ENCODE measurements around the gene NRXN2.

Gene NRXN2

DNA sequence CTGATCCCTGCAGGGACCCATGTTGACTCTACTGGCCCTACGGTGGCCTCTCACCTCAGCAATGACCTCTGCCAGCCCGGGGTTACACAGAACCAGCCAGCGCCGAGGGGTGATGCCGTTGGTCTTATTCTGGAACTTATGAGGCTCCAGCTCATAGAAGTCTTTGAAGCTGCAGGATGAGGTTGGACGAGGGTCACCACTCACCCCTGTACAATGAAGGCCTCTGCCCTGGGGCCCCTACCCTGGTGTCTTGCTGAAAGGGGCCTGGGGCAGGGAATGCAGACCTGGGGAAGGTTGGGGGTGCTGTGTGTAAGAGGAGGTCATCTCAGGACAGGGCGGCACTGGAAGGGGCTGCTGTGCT is 30.0 kb upstream of the NRXN2 start:
- TF ChIP-seq, protein P1, sequence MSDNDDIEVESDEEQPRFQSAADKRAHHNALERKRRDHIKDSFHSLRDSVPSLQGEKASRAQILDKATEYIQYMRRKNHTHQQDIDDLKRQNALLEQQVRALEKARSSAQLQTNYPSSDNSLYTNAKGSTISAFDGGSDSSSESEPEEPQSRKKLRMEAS (IDR thresholded peaks at IDR 0.05; ENCODE audit: low read depth, low read length) = no peak
- TF ChIP-seq POLR2A (IDR thresholded peaks at IDR 0.05; ENCODE audit: extremely low read depth, insufficient read length) (no peak), MYC (IDR thresholded peaks at IDR 0.05; ENCODE audit: low read depth, low read length) (no peak)
- TF ChIP-seq, protein P2, sequence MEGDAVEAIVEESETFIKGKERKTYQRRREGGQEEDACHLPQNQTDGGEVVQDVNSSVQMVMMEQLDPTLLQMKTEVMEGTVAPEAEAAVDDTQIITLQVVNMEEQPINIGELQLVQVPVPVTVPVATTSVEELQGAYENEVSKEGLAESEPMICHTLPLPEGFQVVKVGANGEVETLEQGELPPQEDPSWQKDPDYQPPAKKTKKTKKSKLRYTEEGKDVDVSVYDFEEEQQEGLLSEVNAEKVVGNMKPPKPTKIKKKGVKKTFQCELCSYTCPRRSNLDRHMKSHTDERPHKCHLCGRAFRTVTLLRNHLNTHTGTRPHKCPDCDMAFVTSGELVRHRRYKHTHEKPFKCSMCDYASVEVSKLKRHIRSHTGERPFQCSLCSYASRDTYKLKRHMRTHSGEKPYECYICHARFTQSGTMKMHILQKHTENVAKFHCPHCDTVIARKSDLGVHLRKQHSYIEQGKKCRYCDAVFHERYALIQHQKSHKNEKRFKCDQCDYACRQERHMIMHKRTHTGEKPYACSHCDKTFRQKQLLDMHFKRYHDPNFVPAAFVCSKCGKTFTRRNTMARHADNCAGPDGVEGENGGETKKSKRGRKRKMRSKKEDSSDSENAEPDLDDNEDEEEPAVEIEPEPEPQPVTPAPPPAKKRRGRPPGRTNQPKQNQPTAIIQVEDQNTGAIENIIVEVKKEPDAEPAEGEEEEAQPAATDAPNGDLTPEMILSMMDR (IDR thresholded peaks at IDR 0.05; ENCODE audit: low read depth, low read length) = no peak
- no peak for DNase-seq (ENCODE audit: low read depth)
- no peak overlapping the region for H3K4me3 ChIP-seq (ENCODE audit: low read depth, low read length)

DNA sequence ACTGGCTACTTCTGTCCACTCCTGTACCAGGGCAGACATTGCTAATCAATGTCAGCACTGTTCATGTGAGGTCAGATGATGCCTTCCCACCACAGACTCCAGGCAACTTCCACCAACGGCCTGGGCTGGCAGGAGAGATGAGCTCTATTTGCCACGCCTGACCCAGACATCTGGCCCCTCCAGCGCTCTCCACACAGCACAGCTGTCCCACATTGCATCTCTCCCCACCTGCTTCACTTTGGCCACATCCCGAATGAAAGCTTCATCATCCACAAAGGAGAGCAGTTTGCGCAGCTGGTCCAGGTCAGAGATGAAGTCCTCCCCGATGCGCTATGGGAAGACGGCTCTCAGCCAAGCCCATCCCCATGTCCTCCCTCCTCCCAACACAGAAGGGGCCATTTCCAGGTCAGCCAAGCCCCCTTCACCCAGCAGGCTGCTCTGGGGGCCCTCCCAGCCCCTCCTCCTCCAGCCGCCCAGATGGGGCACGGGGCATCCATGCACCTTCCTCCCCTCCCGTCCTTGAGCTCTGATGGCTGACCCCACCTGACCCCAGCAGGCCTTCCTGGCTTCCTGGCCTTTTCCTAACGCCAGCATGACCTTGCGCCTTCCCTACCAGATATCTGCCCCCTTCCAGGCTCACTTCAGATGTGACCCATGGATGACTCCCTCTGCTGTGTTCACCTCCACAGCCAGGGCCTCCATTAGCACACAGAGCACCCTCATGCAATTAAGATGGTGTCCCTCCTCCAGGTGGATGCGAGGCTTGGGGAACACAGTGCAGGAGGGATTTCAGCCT is 29.4 kb upstream of the NRXN2 start:
- TF ChIP-seq MYC (IDR thresholded peaks at IDR 0.05; ENCODE audit: low read depth, low read length) (no peak), POLR2A (IDR thresholded peaks at IDR 0.05; ENCODE audit: extremely low read depth, insufficient read length) (no peak)
- TF ChIP-seq, protein P1 (IDR thresholded peaks at IDR 0.05; ENCODE audit: low read depth, low read length) = no peak
- TF ChIP-seq, protein P2 (IDR thresholded peaks at IDR 0.05; ENCODE audit: low read depth, low read length) = no peak
- H3K4me3 ChIP-seq (ENCODE audit: low read depth, low read length) = no peak overlapping the region
- DNase-seq (ENCODE audit: low read depth) = no peak

DNA sequence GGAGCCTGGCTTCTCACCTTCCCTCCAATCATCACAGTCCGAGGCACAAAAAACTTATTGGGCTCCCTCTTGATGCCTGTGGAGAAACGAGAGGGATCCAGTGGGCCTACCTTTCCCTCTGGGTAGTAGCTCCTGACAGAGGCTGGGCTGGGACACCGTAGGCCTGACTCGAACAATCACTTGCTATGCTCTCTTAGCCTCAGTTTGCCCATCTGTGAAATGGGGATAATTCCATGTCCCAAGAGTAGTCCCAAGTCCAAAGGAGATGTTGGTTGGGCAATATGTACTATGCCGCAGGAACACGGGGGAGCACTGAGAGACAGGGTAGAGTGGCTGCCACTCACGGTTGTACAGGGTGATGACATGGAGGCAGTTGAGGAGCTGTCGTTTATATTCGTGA is 28.6 kb upstream of the NRXN2 start:
- H3K4me3 ChIP-seq (ENCODE audit: low read depth, low read length) = no peak overlapping the region
- DNase-seq (ENCODE audit: low read depth) = no peak
- TF ChIP-seq MYC (IDR thresholded peaks at IDR 0.05; ENCODE audit: low read depth, low read length) (no peak), POLR2A (IDR thresholded peaks at IDR 0.05; ENCODE audit: extremely low read depth, insufficient read length) (no peak)
- TF ChIP-seq, protein P1 (IDR thresholded peaks at IDR 0.05; ENCODE audit: low read depth, low read length) = no peak
- TF ChIP-seq, protein P2 (IDR thresholded peaks at IDR 0.05; ENCODE audit: low read depth, low read length) = no peak

DNA sequence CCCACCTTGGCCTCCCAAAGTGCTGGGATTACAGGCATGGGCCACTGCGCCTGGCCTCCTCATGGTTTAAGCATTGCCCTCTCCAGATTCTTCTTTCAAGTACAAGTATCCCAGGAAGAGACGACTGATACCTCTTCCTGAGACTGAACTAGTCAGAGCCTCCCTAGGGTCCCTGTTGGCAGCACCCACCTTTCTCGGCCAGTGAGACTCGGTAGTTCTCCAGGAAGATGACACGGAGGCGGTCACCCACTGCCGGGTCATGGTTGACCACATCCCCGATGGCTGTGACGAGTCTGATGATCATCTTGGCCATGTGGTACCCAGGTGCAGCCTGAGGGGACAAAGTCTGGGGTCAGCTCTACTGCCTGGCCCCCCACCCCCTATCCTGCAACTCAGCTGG is 28.1 kb upstream of the NRXN2 start:
- DNase-seq (ENCODE audit: low read depth) = no peak
- no peak overlapping the region for H3K4me3 ChIP-seq (ENCODE audit: low read depth, low read length)
- TF ChIP-seq MYC (IDR thresholded peaks at IDR 0.05; ENCODE audit: low read depth, low read length) (no peak), POLR2A (IDR thresholded peaks at IDR 0.05; ENCODE audit: extremely low read depth, insufficient read length) (no peak)
- TF ChIP-seq, protein P1 (IDR thresholded peaks at IDR 0.05; ENCODE audit: low read depth, low read length) = no peak
- TF ChIP-seq, protein P2 (IDR thresholded peaks at IDR 0.05; ENCODE audit: low read depth, low read length) = no peak

DNA sequence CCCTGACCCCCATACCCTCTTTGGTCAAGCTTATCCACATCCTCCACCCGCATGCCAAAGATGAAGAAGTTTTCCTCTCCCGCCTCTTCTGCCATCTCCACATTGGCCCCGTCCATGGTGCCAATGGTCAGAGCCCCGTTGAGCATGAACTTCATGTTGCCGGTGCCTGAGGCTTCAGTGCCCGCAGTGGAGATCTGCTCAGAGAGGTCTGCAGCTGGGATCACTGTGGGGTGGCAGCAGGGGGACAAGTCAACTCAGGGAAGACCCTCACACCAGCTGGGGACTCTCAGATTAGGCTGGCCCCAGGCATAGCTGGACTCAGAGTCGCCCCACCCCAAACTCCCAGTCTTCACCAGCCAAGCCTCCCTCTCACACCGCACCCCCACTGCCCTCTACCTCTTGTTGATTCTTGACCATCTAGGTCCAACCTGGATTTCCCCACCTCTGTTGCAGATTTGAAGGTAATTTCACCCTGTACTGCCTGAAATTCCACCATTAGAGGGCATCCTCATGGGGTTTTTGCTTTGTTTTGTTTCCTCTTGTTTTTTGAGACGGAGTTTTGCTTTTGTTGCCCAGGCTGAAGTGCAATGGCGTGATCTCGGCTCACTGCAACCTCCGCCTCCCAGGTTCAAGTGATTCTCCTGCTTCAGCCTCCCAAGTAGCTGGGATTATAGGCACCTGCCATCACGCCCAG is 27.5 kb upstream of the NRXN2 start:
- H3K4me3 ChIP-seq (ENCODE audit: low read depth, low read length) = no peak overlapping the region
- TF ChIP-seq POLR2A (IDR thresholded peaks at IDR 0.05; ENCODE audit: extremely low read depth, insufficient read length) = no peak
- no peak for TF ChIP-seq MYC (IDR thresholded peaks at IDR 0.05; ENCODE audit: low read depth, low read length)
- TF ChIP-seq, protein P2 (IDR thresholded peaks at IDR 0.05; ENCODE audit: low read depth, low read length) = no peak
- TF ChIP-seq, protein P1 (IDR thresholded peaks at IDR 0.05; ENCODE audit: low read depth, low read length) = no peak
- no peak for DNase-seq (ENCODE audit: low read depth)
